ENCODE results near the gene CRBN.

The CRBN gene

GRCh38 chr3:3172627-3173026 is 6.9 kb downstream of the CRBN start:
- no peak for DNase-seq (ENCODE audit: low read depth, low spot score)

- no peak for DNase-seq (ENCODE audit: low read depth, low spot score)
Observed at GRCh38 chr3:3170998-3171397, 8.5 kb downstream of the CRBN start.

- DNase-seq (ENCODE audit: low read depth, low spot score) = no peak
Observed at GRCh38 chr3:3165650-3166049, 13.8 kb downstream of the CRBN start.

- DNase-seq (ENCODE audit: low read depth, low spot score) = no peak
Observed at GRCh38 chr3:3165241-3165640, 14.2 kb downstream of the CRBN start.

GRCh38 chr3:3160826-3161225 is 18.7 kb downstream of the CRBN start:
- DNase-seq (ENCODE audit: low read depth, low spot score) = no peak

DNA sequence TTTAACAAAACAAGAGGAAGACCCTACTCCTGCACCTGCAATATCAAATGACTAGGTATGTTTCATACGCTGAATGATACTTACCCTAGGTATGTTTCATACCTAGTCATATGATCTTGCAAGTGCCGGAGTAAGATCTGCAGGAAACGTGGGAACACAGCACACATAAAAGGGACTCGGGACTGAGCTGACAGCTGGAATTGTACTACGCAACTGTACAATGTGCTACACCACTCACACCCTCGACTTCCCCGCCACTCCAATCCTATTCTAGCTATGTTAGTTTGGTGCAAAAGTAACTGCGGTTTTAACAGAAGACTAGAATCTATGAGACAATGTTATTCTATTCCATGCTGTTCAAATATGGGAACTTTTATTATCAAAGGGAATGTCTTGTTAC is 22.0 kb downstream of the CRBN start:
- no peak for DNase-seq (ENCODE audit: low read depth, low spot score)

DNA sequence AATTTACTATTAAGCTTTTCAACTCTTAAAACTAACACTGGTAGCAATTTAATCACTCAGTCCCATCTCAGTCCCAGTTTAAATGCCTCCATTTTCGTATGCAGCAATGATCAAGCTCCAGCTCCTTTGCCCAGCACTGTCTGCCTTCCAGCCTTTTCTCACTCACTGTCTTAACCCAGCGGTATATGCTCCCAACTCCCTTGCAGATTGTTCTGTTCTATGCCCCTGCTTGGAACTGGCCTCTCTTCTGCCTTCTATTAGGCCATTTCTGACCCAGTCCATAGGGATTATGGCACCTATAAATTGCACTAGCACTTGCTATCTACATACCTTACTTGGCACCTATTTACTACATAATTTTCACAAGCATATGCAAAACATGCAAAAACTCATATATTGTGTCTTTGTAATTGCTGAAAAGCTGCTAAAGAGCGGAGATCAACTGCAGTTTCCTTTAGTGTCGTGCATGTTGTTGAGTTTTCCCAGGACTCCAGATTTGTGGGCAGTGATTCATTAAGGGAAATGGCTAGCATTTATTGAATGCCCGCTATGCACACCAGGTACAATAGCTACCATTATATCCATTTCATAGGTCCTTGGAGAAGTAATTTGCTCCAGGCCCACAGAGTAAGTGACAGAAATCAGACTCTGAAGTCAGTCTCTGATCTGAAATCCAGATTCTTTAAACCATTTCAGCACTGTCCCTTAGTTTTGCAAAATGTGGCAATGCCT is 24.4 kb downstream of the CRBN start:
- DNase-seq (ENCODE audit: low read depth, low spot score) = no peak

DNA sequence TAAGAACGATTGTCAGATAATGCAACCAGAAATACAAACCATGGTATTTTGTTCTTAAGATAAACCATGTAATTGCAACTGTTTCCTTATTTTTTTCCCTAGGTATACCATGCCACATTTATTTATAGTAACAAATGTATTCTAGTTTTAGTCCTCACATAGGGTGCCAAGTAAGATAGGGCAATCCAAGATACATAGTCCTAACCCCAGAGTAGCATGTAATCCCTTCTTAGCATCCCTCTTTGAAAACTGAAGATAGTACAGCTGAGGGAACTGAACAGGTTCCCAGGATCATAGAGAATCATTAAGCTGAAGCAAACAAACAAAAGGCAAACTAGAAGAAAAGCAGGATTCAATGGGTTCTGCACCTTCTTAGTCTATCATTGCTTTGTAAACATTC is 28.0 kb downstream of the CRBN start:
- DNase-seq (ENCODE audit: low read depth, low spot score) = no peak

- no peak for DNase-seq (ENCODE audit: low read depth, low spot score)
Observed at GRCh38 chr3:3149560-3149959, 29.9 kb downstream of the CRBN start.

DNA sequence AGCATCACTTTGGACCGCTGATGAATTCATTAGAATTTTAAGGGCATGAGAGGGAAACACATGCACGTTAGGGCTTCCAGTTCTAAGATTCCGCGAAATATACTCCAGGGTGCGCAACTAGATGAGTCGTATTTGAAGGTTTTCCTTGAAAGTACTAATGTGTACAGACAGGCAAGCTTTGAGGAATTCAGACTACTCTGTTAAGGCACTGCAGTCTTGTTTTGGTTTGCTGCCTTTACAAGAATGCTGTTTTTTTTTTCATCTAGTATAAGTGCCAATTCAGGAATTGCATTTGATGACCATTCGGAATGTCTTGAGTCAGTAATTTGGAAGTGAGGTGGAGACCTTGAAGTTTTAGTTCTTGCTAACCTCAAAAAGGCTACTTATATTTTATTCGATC is 33.7 kb downstream of the CRBN start:
- DNase-seq (ENCODE audit: low read depth, low spot score) = no peak

DNA sequence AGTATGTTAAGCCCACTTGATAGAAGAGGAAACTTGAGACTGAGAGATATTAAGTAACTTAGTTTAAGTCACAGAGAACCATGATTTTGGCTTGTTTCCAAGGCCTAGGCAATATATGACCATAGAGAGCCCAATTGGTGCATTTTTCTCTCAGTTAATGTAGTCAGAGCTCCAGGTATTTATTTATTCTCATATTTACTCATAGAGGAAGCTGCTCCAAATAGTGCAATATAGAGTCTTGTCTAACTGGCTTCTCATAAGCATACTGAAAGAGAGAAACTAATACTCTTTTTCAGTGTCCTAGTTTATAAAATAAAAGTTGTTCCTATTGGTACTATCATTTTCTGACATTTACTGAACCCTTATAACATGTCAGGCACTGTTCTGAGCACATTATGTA is 37.6 kb downstream of the CRBN start:
- DNase-seq (ENCODE audit: low read depth, low spot score) = no peak

DNA sequence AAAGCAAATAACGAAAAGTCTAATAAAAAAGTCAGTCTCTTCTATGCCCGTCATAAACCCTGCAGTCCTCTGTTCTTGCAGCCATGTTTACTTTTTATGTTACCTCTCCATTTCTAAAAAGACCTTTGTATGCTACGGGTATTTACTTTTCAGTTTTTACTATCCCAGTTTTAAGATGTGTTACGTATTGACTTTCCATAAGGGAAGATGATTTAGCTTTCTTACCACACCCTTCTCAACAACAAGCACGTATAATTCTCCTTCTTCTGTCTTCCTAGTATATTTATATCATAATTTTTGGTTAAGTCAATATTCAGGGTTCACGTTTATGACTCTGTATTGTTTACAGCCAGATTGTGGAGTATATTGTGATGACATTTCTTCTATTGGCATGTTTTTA is 42.0 kb downstream of the CRBN start:
- DNase-seq (ENCODE audit: low read depth, low spot score) = no peak

- DNase-seq (ENCODE audit: low read depth, low spot score) = no peak
Observed at GRCh38 chr3:3134750-3135448, 44.6 kb downstream of the CRBN start.

GRCh38 chr3:3133500-3133899 is 46.0 kb downstream of the CRBN start:
- DNase-seq (ENCODE audit: low read depth, low spot score) = no peak

DNA sequence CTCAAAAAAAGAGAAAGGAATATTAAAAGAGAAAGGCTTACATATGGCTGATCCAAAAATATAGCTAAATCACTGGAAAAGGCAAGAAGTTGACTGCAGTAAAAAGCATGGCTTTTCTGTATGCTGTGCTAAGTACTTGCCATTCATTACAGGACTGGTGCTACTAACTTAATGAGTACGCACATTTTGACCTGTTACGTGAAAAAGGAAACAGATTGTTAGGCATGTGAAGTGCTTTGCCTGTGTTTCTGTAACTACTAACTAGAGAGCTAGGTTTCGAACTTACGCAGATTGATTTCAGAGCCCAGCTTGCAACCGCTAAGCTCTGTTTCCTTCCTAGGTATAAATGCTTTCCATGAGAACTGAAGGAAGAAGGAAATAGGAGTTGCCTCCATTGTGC is 49.9 kb downstream of the CRBN start:
- no peak for DNase-seq (ENCODE audit: low read depth, low spot score)

DNA sequence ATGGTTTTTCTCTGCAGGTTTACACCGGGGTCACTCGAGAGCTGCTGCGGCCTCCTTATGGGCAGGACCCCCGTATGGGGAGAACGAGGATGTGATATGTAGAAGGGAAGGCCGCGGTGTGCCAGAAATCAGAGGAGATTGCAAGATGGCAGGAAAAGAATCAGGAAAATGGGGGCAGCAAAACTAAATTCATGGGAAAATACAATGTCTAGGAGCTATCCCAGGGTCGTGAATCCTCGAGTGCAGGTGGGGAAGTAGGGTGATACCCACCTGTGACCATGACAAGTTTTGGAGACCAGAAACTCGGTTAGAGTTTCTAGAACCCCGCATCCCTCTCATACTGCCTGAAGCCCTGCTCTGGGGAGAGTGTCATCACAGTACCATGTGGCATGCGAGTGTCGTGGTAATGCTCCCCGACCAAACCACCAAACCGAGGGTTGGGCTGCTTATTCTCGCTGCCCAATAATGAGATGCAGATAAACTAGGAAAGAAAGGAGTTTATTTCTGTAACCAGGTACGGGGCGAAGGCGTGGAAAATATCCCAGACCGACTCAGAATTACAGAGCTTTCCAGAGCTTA is 52.0 kb downstream of the CRBN start:
- no peak for DNase-seq (ENCODE audit: low read depth, low spot score)

DNA sequence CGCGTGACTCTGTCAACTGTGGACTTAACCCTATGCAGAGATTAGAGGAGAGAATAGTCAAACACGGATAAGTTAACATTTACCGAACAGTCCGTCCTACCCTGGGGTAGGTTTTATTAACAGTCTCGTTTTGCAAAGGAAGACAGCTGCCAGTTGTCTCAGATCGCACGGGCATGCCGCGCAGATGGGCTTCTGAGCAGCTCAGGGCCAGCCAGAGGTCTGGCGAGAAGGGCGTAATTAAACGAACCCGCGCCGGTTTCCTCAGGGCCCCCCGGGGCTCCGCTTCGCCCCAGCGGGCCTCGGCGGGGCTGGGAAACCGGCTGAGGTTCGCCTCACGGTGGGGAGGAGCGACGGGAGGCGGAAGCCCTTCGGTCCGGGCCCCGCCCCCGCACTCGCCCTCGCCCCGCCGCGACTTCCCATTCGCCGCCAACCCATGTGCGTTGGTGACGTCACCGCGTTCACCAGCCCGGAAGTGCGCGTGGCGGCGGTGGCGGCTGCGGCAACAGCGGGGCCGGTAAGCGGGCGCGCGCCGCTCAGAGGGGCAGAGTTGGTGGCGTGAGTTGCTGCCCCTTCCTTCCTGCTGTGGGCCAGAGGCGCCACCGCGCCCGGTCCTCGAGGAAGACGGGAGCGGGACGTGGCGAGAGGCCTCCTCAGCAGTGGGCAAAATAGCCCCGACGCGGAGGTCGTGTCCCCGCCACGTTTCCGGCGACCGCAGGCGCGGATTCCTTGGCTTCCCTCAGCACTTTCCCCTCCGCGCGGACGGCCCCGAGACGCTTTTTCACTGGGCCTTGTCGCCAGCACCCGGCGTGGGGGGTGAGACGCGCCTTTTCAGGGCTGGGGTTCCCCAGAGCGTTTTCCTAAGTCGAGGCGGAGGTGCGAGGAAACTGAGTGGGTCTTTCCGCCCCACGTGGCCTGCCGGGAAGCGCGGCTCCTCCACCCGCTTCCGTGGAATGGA is 52.7 kb downstream of the CRBN start, which contains the start of gene TRNT1:
Gene TRNT1 (plus strand): TSS at position 464 of the 955 bp plus-strand sequence. CDS start 2,101 bp downstream, outside the sequence.
- DNase-seq (ENCODE audit: low read depth, low spot score) = peak; percentile 89

GRCh38 chr3:3125977-3126376 is 53.5 kb downstream of the CRBN start:
- DNase-seq (ENCODE audit: low read depth, low spot score) = no peak

GRCh38 chr3:3119393-3119851 is 60.1 kb downstream of the CRBN start:
- no peak for DNase-seq (ENCODE audit: low read depth, low spot score)

- no peak for DNase-seq (ENCODE audit: low read depth, low spot score)
Observed at GRCh38 chr3:3117651-3118050, 61.8 kb downstream of the CRBN start.

GRCh38 chr3:3113042-3113709 is 66.3 kb downstream of the CRBN start:
- DNase-seq (ENCODE audit: low read depth, low spot score) = no peak
